IMR-90 (cell line): ENCODE measurements around the gene CCDC177. TPM values are rescaled to one million over a fixed set of nuclear protein-coding genes. Genes with fewer than 3 reads are reported as not detected.

Experiments
- ATAC-seq: fragments of 200-7000 bp; cut with Tn5 transposase; 2 replicates; pipeline ENCODE4 v1.9.1; 2020; ENCODE audit warnings: low read depth, mild to moderate bottlenecking, moderate library complexity
- BruUV-seq: library from RNA; stranded (reverse); fragments of 400-500 nt; replicated peaks from 2 replicates; lab custom pipeline; 2021; lab: Mats Ljungman, UMichigan
- CTCF ChIA-PET: fragments of 300-600 bp; formaldehyde crosslinking; extraction: SDS; loops from one replicate; lab custom pipeline; 2021; ENCODE audit warnings: antibody characterized with exemption; lab: Yijun Ruan, JAX
- POLR2A ChIA-PET: fragments of 300-600 bp; sonication (Branson Sonifier 250); formaldehyde crosslinking; loops from one replicate; lab custom pipeline; 2022; ENCODE audit warnings: antibody characterized with exemption; ENCODE audit not compliant: unreplicated experiment; lab: Charles Lee
- DNase-seq: peaks from one replicate; pipeline ENCODE4 v3.0.0; 2013
- H2AFZ ChIP-seq: replicated peaks from 2 replicates; pipeline ENCODE3; 2013; ENCODE audit warnings: low read length, mild to moderate bottlenecking; ENCODE audit not compliant: poor library complexity
- H2AK5ac ChIP-seq: 2 replicates; pipeline ENCODE4 v1.6.1; 2013; ENCODE audit warnings: low read depth, low read length, inconsistent platforms
- H2AK9ac ChIP-seq: replicated peaks from 2 replicates; pipeline ENCODE3; 2013; ENCODE audit warnings: mild to moderate bottlenecking, low read depth, low read length, moderate library complexity; ENCODE audit not compliant: poor library complexity
- H2BK120ac ChIP-seq: 2 replicates; pipeline ENCODE4 v1.6.1; 2013; ENCODE audit warnings: low read depth, low read length, inconsistent platforms
- H2BK15ac ChIP-seq: 3 replicates; pipeline ENCODE4 v1.6.1; 2013; ENCODE audit warnings: low read depth, low read length, inconsistent platforms
- H2BK20ac ChIP-seq: 2 replicates; pipeline ENCODE4 v1.6.1; 2013; ENCODE audit warnings: low read depth, mild to moderate bottlenecking, inconsistent platforms, low read length, moderate library complexity
- H2BK5ac ChIP-seq: 2 replicates; pipeline ENCODE4 v1.6.1; 2013; ENCODE audit warnings: mild to moderate bottlenecking, low read depth, low read length, inconsistent platforms; ENCODE audit not compliant: poor library complexity, severe bottlenecking
- H3K14ac ChIP-seq: replicated peaks from 2 replicates; pipeline ENCODE4 v1.6.1; 2013; ENCODE audit warnings: low read depth, low read length, inconsistent platforms
- H3K18ac ChIP-seq: 2 replicates; pipeline ENCODE4 v1.6.1; 2013; ENCODE audit warnings: low read depth, low read length, control low read depth
- H3K23ac ChIP-seq: 2 replicates; pipeline ENCODE4 v1.6.1; 2013; ENCODE audit warnings: low read depth, low read length, inconsistent platforms
- H3K27ac ChIP-seq: 2 replicates; pipeline ENCODE4 v1.5.1; 2013; ENCODE audit warnings: mild to moderate bottlenecking, control low read depth, low read length; ENCODE audit not compliant: insufficient read depth
- H3K27me3 ChIP-seq: 2 replicates; pipeline ENCODE4 v1.6.1; 2013; ENCODE audit warnings: low read length; ENCODE audit not compliant: control insufficient read depth, insufficient read depth
- H3K36me3 ChIP-seq: 2 replicates; pipeline ENCODE4 v1.6.1; 2013; ENCODE audit warnings: low read length, mixed read lengths; ENCODE audit not compliant: control insufficient read depth, insufficient read depth
- H3K4ac ChIP-seq: 2 replicates; pipeline ENCODE4 v1.6.1; 2013; ENCODE audit warnings: low read depth, low read length, inconsistent platforms
- H3K4me1 ChIP-seq: 2 replicates; pipeline ENCODE4 v1.6.1; 2013; ENCODE audit warnings: low read length, mixed read lengths; ENCODE audit not compliant: control insufficient read depth, insufficient read depth
- H3K4me2 ChIP-seq: 2 replicates; pipeline ENCODE4 v1.6.1; 2013; ENCODE audit warnings: low read depth, mild to moderate bottlenecking, control low read depth, low read length, moderate library complexity
- H3K4me3 ChIP-seq: 2 replicates; pipeline ENCODE4 v1.5.1; 2013; ENCODE audit warnings: low read depth, mild to moderate bottlenecking, control low read depth, low read length, moderate library complexity; ENCODE audit not compliant: insufficient read depth
- H3K56ac ChIP-seq: 2 replicates; pipeline ENCODE4 v1.6.1; 2013; ENCODE audit warnings: low read length, inconsistent platforms; ENCODE audit not compliant: insufficient read depth; ENCODE audit errors: extremely low read depth
- H3K79me1 ChIP-seq, 2 experiments: 2 replicates each; pipeline ENCODE4 v1.6.1; 2013; ENCODE audit warnings: low read length in 2 of 2, inconsistent platforms in 1 of 2, low read depth in 1 of 2
- H3K9ac ChIP-seq: 2 replicates; pipeline ENCODE4 v1.6.1; 2013; ENCODE audit warnings: low read depth, low read length, control low read depth
- H3K9me1 ChIP-seq: 2 replicates; pipeline ENCODE4 v1.6.1; 2013; ENCODE audit warnings: low read length, inconsistent platforms; ENCODE audit not compliant: insufficient read depth
- H3K9me3 ChIP-seq: 2 replicates; pipeline ENCODE4 v1.6.1; 2013; ENCODE audit warnings: low read length; ENCODE audit not compliant: control insufficient read depth, insufficient read depth
- H4K20me1 ChIP-seq: 2 replicates; pipeline ENCODE4 v1.6.1; 2013; ENCODE audit warnings: low read length, inconsistent platforms; ENCODE audit not compliant: insufficient read depth
- H4K5ac ChIP-seq: 2 replicates; pipeline ENCODE4 v1.6.1; 2013; ENCODE audit warnings: mild to moderate bottlenecking, low read depth, low read length, control low read depth
- H4K8ac ChIP-seq, 2 experiments: 2 replicates each; pipeline ENCODE4 v1.6.1; 2013; ENCODE audit warnings: low read depth in 2 of 2, low read length in 2 of 2, control low read depth in 1 of 2, inconsistent platforms in 1 of 2
- H4K91ac ChIP-seq: 2 replicates; pipeline ENCODE4 v1.6.1; 2013; ENCODE audit warnings: low read depth, low read length, inconsistent platforms; ENCODE audit not compliant: insufficient read depth
- BHLHE40 ChIP-seq: fragments of 150-350 bp; IDR thresholded peaks from 2 replicates; pipeline ENCODE4 v1.6.1; 2016; ENCODE audit warnings: mild to moderate bottlenecking, low read depth, low read length
- CEBPB ChIP-seq: IDR thresholded peaks from 2 replicates; pipeline ENCODE4 v1.6.1; 2012; ENCODE audit warnings: low read depth, low read length, improper control_type of control experiment
- CHD1 ChIP-seq: IDR thresholded peaks from 2 replicates; pipeline ENCODE4 v1.6.1; 2012; ENCODE audit warnings: low read depth, low read length, improper control_type of control experiment
- CTCF ChIP-seq: conservative IDR thresholded peaks from 2 replicates; pipeline ENCODE4 v1.5.1; 2012; ENCODE audit warnings: mild to moderate bottlenecking, low read depth, low read length, improper control_type of control experiment
- FOS ChIP-seq: fragments of 150-350 bp; IDR thresholded peaks from 2 replicates; pipeline ENCODE4 v1.6.1; 2016; ENCODE audit warnings: low read depth, low read length
- MAFK ChIP-seq: IDR thresholded peaks from 2 replicates; pipeline ENCODE4 v1.6.1; 2012; ENCODE audit warnings: low read depth, low read length, improper control_type of control experiment
- MAZ ChIP-seq: IDR thresholded peaks from 2 replicates; pipeline ENCODE4 v1.6.1; 2012; ENCODE audit warnings: low read depth, mild to moderate bottlenecking, low read length, improper control_type of control experiment, moderate library complexity, borderline replicate concordance
- MXI1 ChIP-seq: IDR thresholded peaks from 2 replicates; pipeline ENCODE4 v1.6.1; 2012; ENCODE audit warnings: low read depth, mild to moderate bottlenecking, low read length, moderate library complexity, borderline replicate concordance
- NFE2L2 ChIP-seq: fragments of 150-350 bp; IDR thresholded peaks from 2 replicates; pipeline ENCODE4 v1.6.1; 2016; ENCODE audit warnings: low read depth, mild to moderate bottlenecking, low read length
- POLR2A ChIP-seq: IDR thresholded peaks from 2 replicates; pipeline ENCODE4 v1.6.1; 2012; ENCODE audit warnings: mild to moderate bottlenecking, low read depth, low read length
- RAD21 ChIP-seq: IDR thresholded peaks from 2 replicates; pipeline ENCODE4 v1.6.1; 2012; ENCODE audit warnings: low read length, improper control_type of control experiment
- RCOR1 ChIP-seq: IDR thresholded peaks from 2 replicates; pipeline ENCODE4 v1.6.1; 2012; ENCODE audit warnings: mild to moderate bottlenecking, low read length, improper control_type of control experiment; ENCODE audit not compliant: insufficient replicate concordance
- RFX5 ChIP-seq: IDR thresholded peaks from 2 replicates; pipeline ENCODE4 v1.8.0; 2012; ENCODE audit warnings: low read depth, mild to moderate bottlenecking, low read length, moderate library complexity
- SMC3 ChIP-seq: fragments of 150-350 bp; IDR thresholded peaks from 2 replicates; pipeline ENCODE4 v1.6.1; 2016; ENCODE audit warnings: low read depth, mild to moderate bottlenecking, antibody characterized with exemption, low read length, moderate library complexity
- USF2 ChIP-seq: fragments of 150-350 bp; IDR thresholded peaks from 2 replicates; pipeline ENCODE4 v1.6.1; 2017; ENCODE audit warnings: mild to moderate bottlenecking, antibody characterized with exemption, low read length, low read depth
- WGBS, 2 experiments: methylation state at CpG; one replicate each; pipeline versions ENCODE4 v1.1.5 to v1.1.7; 2013; ENCODE audit warnings: missing lambda C conversion rate in 2 of 2; ENCODE audit not compliant: insufficient read length in 1 of 2; ENCODE audit errors: extremely low coverage in 2 of 2; 5-methylcytosine and 5-hydroxymethylcytosine counted together
- dilution Hi-C: fragments of 300-500 bp; cut with HindIII; formaldehyde crosslinking; loops from one replicate; pipeline ENCODE4 v1.14.3; 2018; ENCODE audit warnings: low sequenced_read_pairs; ENCODE audit not compliant: unreplicated experiment
- in situ Hi-C: fragments of 300-500 bp; cut with MboI; formaldehyde crosslinking; loops from 3 replicates; pipeline ENCODE4 v1.14.3; 2019; ENCODE audit warnings: low sequenced_read_pairs, inconsistent platforms, mixed read lengths
- intact Hi-C: fragments of 100-400 bp; cut with micrococcal nuclease; formaldehyde crosslinking; loops from 2 replicates; pipeline ENCODE4 v1.10.0; 2022
- polyA plus RNA-seq, 3 experiments: library from polyadenylated mRNA; depleted of rRNA; stranded (reverse); fragments of >200 nt; gene quantifications; 2 replicates each; pipeline ENCODE4 v1.2.3, GENCODE V29; 2012; ENCODE audit warnings: low replicate concordance in 1 of 3
- total RNA-seq: library from RNA; depleted of rRNA; stranded (reverse); fragments of >200 nt; gene quantifications from 2 replicates; pipeline ENCODE4 v1.2.3, GENCODE V29; 2012
- TF ChIP-seq, protein P1 (sequence below): fragments of 150-350 bp; IDR thresholded peaks from 2 replicates; pipeline ENCODE4 v1.6.1; 2016; ENCODE audit warnings: low read depth, mild to moderate bottlenecking, low read length, moderate library complexity, borderline replicate concordance

CCDC177 gene
- total and polyA plus RNA-seq, 2 of the 4 experiments (the other 2 are of a cell fraction) = not detected

DNA sequence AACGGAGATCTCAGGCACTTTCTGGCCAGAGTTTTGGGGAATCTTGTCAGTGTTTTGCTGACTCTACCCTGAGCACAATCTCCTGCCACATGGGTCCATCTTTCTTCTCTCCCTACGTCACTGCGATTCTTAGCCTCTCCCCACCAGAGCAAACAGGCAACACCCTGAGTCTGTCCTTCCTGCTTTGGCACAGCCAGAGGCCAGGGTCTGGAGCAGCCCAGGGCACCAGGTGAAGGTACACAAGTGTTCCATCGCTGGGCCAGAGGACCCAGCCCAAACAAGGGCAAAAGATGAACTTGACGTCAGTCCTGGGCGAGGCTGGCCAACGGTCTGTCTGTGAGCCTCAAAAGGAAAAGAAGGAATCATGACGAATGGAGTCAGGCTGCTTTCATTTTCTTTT lies 12.7 kb upstream of the CCDC177 start:
- Histone ChIP-seq H4K91ac (no peak overlapping the region), H3K14ac (no peak overlapping the region), H3K36me3 (no peaks in the 10 kb centered on the region), H3K9me1 (no peaks in the 10 kb centered on the region), H2AK5ac (no peak overlapping the region), H3K79me1 (no peaks in the 10 kb centered on the region), H3K27ac (no peak overlapping the region), H3K9me3 (no peaks in the 10 kb centered on the region), H2BK5ac (no peak overlapping the region), H2AK9ac (peak overlapping the region; percentile 32), H3K4ac (no peak overlapping the region), H3K23ac (no peak overlapping the region), H3K4me3 (no peak overlapping the region), H3K56ac (no peak overlapping the region), H4K5ac (no peak overlapping the region), H2BK20ac (no peak overlapping the region), H2BK15ac (no peak overlapping the region), H2BK120ac (no peak overlapping the region), H4K20me1 (no peaks in the 10 kb centered on the region), H2AFZ (no peak overlapping the region), H3K9ac (no peak overlapping the region), H4K8ac (no peak overlapping the region), H3K27me3 (peaks cover 6% of the 10 kb centered on the region), H3K4me2 (peak overlapping the region; percentile 13; the same call in 1 of the 2 replicates), H3K18ac (no peak overlapping the region), H3K4me1 (no peaks in the 10 kb centered on the region)
- DNase-seq (no peak), ATAC-seq (no peak)
- ChIA-PET CTCF (no interaction called here), POLR2A (no interaction called here)
- dilution Hi-C loops = no loop called here
- no TSS peak for BruUV-seq
- TF ChIP-seq USF2 (no peak), SMC3 (no peak), CTCF (no peak), BHLHE40 (no peak), MAZ (no peak), RFX5 (no peak), NFE2L2 (no peak), MAFK (no peak), FOS (no peak), RCOR1 (no peak), RAD21 (no peak), CEBPB (no peak), MXI1 (no peak), POLR2A (no peak), CHD1 (no peak)
- TF ChIP-seq, protein P1, sequence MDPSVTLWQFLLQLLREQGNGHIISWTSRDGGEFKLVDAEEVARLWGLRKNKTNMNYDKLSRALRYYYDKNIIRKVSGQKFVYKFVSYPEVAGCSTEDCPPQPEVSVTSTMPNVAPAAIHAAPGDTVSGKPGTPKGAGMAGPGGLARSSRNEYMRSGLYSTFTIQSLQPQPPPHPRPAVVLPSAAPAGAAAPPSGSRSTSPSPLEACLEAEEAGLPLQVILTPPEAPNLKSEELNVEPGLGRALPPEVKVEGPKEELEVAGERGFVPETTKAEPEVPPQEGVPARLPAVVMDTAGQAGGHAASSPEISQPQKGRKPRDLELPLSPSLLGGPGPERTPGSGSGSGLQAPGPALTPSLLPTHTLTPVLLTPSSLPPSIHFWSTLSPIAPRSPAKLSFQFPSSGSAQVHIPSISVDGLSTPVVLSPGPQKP = no peak
- in situ Hi-C loops = loop anchor here (25.0 kb wide), 1 partner anchor 425 kb away; no protein-coding TSS in a partner anchor
- intact Hi-C loops = no loop called here
- 49% methylated on average over 4 of the region's 8 CpGs; no CpG with 5 or more reads in 1 of the 2 experiments for WGBS, 2 experiments
